Colonic mucosa (tissue), 4 donors: ENCODE results near the gene BCAS1. TPM values are rescaled to one million over a fixed set of nuclear protein-coding genes. Genes with fewer than 3 reads are reported as not detected.

ENCODE experiments used
- DNase-seq: peaks from one replicate; pipeline ENCODE4 v3.0.0-alpha.2; 2020
- H3K27ac ChIP-seq: fragments of 200-600 bp; one replicate; pipeline ENCODE4 v1.8.0; 2021
- H3K27me3 ChIP-seq: fragments of 200-600 bp; one replicate; pipeline ENCODE4 v1.8.0; 2021
- H3K36me3 ChIP-seq: fragments of 200-600 bp; one replicate; pipeline ENCODE4 v1.8.0; 2021
- H3K4me1 ChIP-seq: fragments of 200-600 bp; one replicate; pipeline ENCODE4 v1.8.0; 2021; ENCODE audit warnings: mild to moderate bottlenecking
- H3K4me3 ChIP-seq: fragments of 200-600 bp; one replicate; pipeline ENCODE4 v1.8.0; 2021
- H3K9ac ChIP-seq, 2 donors: one replicate each; pipeline ENCODE4 v1.7.0; 2013; ENCODE audit warnings: control low read depth in 2 of 2, low read depth in 2 of 2, low read length in 2 of 2
- H3K9me3 ChIP-seq: fragments of 200-600 bp; one replicate; pipeline ENCODE4 v1.8.0; 2021
- intact Hi-C: fragments of 100-400 bp; cut with DNase I; formaldehyde crosslinking; loops from one replicate; pipeline ENCODE4 v1.14.1; 2022
- total RNA-seq, 2 donors: library from RNA; stranded (reverse); fragmentation: NEBNext Ultra II Directional in 1 of 2; extraction: Animal tissue kit (Norgen Biotek cat#: 25700) in 1 of 2; gene quantifications; one replicate each; pipeline ENCODE4 v1.2.1, GENCODE V29; 2021
- TF ChIP-seq, protein P1 (sequence below): fragments of 200-600 bp; IDR thresholded peaks from one replicate; pipeline ENCODE4 v1.8.0; 2022; ENCODE audit warnings: antibody characterized with exemption, mild to moderate bottlenecking
- donor health status: healthy.
- donor health status: DM: no; HTN: no; CAD: no.
- donor health status: DM: no; HTN: no; CAD: no.

The BCAS1 gene
- total RNA-seq, 2 donors from 2014 or later: 67.9 to 154 TPM

DNA sequence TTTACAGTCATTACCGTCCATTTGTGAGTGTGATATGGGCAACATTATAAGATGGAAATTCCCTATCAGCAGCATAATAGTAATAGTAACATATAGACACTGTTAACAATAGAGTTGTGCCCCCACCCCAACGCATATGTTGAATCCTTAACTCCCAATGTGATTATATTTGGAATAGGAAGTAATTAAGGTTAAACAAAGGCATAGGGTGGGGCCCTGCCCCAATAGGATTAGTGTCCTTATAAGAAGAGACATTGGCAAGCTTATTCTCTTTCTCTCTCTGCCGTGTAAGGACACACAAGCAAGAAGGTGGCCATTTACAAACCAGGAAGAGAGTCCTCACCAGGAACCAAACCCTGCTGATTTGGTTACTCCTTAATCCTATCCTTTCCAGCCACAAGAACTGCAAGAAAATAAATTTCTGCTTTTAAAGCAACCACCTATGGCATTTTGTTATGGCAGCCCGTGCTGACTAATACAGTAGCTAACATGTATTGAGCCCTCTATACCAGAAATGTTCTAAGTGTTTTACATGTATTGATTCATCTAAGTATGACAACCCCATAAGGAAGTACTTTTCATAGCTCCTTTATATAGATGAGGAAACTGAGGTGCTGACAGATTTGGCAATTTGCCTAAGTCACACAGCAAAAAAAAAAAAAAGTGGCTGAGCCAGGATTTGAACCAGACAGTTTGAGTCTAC, 114.2 kb downstream of the BCAS1 start:
- no peak overlapping the region for H3K27ac ChIP-seq
- intact Hi-C loops: no loop called here
- no peak overlapping the region for H3K4me3 ChIP-seq
- H3K4me1 ChIP-seq: no peaks in the 10 kb centered on the region
- H3K9ac ChIP-seq: no peak overlapping the region
- TF ChIP-seq, protein P1, sequence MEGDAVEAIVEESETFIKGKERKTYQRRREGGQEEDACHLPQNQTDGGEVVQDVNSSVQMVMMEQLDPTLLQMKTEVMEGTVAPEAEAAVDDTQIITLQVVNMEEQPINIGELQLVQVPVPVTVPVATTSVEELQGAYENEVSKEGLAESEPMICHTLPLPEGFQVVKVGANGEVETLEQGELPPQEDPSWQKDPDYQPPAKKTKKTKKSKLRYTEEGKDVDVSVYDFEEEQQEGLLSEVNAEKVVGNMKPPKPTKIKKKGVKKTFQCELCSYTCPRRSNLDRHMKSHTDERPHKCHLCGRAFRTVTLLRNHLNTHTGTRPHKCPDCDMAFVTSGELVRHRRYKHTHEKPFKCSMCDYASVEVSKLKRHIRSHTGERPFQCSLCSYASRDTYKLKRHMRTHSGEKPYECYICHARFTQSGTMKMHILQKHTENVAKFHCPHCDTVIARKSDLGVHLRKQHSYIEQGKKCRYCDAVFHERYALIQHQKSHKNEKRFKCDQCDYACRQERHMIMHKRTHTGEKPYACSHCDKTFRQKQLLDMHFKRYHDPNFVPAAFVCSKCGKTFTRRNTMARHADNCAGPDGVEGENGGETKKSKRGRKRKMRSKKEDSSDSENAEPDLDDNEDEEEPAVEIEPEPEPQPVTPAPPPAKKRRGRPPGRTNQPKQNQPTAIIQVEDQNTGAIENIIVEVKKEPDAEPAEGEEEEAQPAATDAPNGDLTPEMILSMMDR: no peak
- no peaks in the 10 kb centered on the region for H3K36me3 ChIP-seq
- no peaks in the 10 kb centered on the region for H3K27me3 ChIP-seq
- no peaks in the 10 kb centered on the region for H3K9me3 ChIP-seq
- DNase-seq: no peak

DNA sequence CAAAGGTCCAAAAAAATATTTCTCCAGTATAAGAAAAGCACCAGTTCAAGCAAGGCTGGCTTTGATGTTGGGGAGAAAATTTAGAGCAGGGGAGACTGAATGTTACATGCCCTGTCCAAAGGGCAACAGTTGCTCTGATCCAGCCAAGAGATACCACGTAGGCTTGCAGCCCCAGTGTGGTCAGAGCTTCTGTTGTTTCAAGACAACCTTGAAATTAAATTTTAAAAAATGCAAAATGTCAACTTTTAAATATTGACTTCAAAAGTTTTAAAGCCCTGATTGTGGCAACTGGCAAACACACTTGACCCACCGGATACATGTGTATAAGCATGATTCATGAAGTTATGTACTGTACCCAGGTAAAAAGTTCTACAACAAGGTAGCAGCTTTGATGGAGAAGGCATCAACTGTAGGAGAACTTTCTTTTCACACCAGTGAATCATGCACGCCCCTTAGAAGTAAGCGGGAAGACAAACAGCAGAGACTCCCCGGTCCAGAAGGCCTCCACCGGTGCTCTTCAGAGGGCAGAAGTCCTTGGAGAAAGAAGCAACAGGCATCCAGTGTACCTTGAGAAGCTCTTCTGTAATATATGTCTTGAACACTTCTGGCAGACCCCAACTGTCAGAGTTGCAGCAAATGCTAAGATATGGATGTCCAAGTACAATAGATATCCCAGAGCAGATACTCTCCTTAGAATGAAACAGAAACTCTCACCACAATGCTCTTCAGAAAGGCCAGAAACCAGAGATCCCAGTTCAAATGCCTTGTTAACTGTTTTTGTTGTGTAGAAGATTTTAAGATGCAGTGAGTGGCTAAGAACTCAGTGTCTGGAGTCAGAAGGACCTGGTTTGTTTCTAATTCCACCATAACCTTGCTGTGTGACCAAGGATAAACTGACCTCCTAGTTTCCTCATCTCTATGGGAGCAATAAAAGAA, 115.4 kb downstream of the BCAS1 start:
- intact Hi-C loops: no loop called here
- no peak for DNase-seq
- TF ChIP-seq, protein P1: no peak

DNA sequence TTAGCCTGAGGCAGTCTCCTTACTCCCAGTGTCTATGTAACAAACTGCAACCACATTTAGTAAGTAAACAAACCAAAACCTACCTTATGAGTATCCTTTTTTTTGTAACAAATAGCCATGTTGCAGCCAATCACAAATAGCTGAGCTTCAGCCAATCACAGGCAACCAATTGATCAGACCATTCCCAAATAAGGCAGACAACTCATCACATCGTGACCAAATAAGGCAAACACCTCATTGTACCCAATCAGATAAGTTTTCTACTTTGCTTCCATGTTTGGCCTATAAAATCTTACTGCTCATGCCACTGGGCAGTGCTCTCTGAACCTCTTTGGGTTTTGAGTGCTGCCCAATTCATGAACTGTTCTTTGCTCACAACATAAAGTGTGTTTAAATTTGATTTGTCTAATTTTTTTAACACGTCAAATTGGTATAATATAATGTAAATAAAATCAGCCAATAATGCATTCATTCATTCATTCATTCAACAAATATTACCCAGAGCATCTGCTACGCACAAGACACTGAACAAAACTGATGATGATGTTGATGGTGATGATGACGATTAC, 117.8 kb downstream of the BCAS1 start:
- no peaks in the 10 kb centered on the region for H3K4me1 ChIP-seq
- DNase-seq: no peak
- no peak overlapping the region for H3K27ac ChIP-seq
- H3K9me3 ChIP-seq: no peaks in the 10 kb centered on the region
- H3K27me3 ChIP-seq: no peaks in the 10 kb centered on the region
- intact Hi-C loops: no loop called here
- no peak overlapping the region for H3K4me3 ChIP-seq
- no peaks in the 10 kb centered on the region for H3K36me3 ChIP-seq
- H3K9ac ChIP-seq: no peak overlapping the region
- TF ChIP-seq, protein P1: no peak

More for the DNA sequence above, 115.4 kb downstream of the BCAS1 start:
- no peak overlapping the region for H3K9ac ChIP-seq
- no peaks in the 10 kb centered on the region for H3K9me3 ChIP-seq
- H3K27me3 ChIP-seq: no peaks in the 10 kb centered on the region
- no peaks in the 10 kb centered on the region for H3K4me1 ChIP-seq
- H3K36me3 ChIP-seq: no peaks in the 10 kb centered on the region
- no peak overlapping the region for H3K27ac ChIP-seq
- H3K4me3 ChIP-seq: no peak overlapping the region

DNA sequence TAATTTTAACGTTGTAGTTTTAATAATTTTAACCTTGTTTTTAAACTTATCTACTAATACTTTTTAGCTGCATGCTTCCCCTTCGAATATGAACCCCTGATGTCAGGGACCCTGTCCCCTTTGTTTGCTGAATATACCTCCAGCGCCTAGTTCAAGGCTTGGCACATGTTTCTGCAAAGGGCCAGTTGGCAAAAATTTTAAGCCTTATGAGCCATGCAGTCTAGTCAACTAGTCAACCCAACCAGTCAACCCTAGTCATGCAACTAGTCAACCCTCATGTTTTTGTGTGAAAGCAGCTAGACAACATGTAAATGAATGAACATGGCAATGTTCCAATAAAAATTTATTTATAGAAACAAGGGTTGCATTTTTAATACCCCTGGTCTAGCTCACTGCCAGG, 119.8 kb downstream of the BCAS1 start:
- no peaks in the 10 kb centered on the region for H3K9me3 ChIP-seq
- intact Hi-C loops: no loop called here
- H3K9ac ChIP-seq: no peak overlapping the region
- no peak overlapping the region for H3K4me3 ChIP-seq
- H3K4me1 ChIP-seq: no peaks in the 10 kb centered on the region
- no peak for DNase-seq
- TF ChIP-seq, protein P1: no peak
- H3K27me3 ChIP-seq: no peaks in the 10 kb centered on the region
- no peak overlapping the region for H3K27ac ChIP-seq
- no peaks in the 10 kb centered on the region for H3K36me3 ChIP-seq

DNA sequence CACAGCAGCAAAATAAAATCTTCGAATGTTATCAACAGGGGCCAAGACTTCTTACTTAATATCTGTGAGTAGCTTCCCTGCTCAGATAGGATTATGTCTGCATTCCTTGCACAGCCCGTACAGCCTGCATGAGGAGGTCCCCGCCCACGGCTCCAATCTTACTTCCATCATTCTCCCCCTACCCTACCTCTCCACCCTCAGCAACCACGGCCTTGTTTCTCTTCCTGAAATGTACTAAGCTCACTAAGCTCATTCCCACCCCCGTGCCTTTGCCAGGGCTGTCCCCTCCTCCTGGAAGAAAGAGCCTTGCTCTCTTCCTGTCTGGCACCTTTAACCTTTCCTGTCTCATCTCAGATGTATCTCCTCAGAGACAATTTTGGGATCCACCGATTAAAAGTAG, 120.4 kb downstream of the BCAS1 start:
- H3K36me3 ChIP-seq: no peaks in the 10 kb centered on the region
- intact Hi-C loops: no loop called here
- H3K9ac ChIP-seq: no peak overlapping the region
- TF ChIP-seq, protein P1: no peak
- H3K9me3 ChIP-seq: no peaks in the 10 kb centered on the region
- no peaks in the 10 kb centered on the region for H3K27me3 ChIP-seq
- H3K27ac ChIP-seq: no peak overlapping the region
- no peak for DNase-seq
- no peak overlapping the region for H3K4me3 ChIP-seq
- H3K4me1 ChIP-seq: no peaks in the 10 kb centered on the region
